ENCODE results near the gene DCAF15.
"Not testable (repeated sequence)": the region's sequence is repeated elsewhere in the genome, so short reads cannot be mapped to it uniquely, and the experiment has no call there.

DCAF15 gene

GRCh38 chr19:13965926-13966683 lies 13.8 kb downstream of the DCAF15 start:
- in situ Hi-C loops (cut with HindIII; ENCODE audit: low pct_unique_long_range_greater_than_20kb, low sequenced_read_pairs): no loop called here
- TF ChIP-seq JUND (IDR thresholded peaks at IDR 0.05; ENCODE audit: low read depth): no peak
- no peak for DNase-seq (ENCODE audit: low read depth in 1 of 2, low spot score in 1 of 2)

GRCh38 chr19:13966684-13967128 lies 14.4 kb downstream of the DCAF15 start:
- no peak for TF ChIP-seq JUND (IDR thresholded peaks at IDR 0.05; ENCODE audit: low read depth)
- no peak for DNase-seq (ENCODE audit: low read depth in 1 of 2, low spot score in 1 of 2)
- in situ Hi-C loops (cut with HindIII; ENCODE audit: low pct_unique_long_range_greater_than_20kb, low sequenced_read_pairs): no loop called here

DNA sequence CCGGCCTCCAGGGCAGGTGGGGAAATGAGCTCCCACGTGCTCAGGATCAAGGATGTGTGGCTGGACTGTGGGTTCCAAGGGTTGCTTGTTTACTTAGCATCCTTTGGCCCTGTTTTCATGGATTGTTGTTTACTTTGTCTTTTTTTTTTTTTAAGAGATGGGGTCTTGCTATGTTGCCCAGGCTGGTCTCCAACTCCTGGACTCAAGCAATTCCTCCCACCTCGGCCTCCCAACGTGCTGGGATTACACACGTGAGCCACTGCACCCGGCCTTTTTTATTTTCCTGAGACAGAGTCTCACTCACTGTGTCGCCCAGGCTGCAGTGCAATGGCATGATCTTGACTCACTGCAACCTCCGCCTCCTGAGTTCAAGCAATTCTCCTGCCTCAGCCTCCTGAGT lies 14.9 kb downstream of the DCAF15 start:
- DNase-seq (ENCODE audit: low read depth in 1 of 2, low spot score in 1 of 2); in situ Hi-C loops (cut with HindIII; ENCODE audit: low pct_unique_long_range_greater_than_20kb, low sequenced_read_pairs): not testable (repeated sequence)

GRCh38 chr19:13968383-13968935 lies 16.1 kb downstream of the DCAF15 start:
- in situ Hi-C loops (cut with HindIII; ENCODE audit: low pct_unique_long_range_greater_than_20kb, low sequenced_read_pairs): no loop called here
- TF ChIP-seq JUND (IDR thresholded peaks at IDR 0.05; ENCODE audit: low read depth): no peak

DNA sequence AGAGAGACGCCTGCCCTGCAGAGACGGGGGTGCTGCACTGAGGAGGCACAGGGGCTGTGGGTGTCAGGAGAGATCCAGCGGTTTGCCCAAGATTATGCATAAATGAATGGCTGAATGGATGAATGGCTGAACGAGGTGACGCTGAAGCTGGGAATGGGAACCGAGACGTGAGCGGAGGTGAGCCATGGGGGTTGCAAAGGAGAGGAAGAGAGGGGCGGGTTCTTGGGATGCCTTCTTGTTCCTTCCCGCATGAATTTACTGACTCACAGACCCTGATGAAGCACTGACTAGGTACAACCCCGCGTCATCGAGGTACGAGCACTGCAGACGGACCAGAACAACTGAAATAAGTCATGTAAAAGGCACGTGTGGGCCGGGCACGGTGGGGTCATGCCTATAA lies 16.7 kb downstream of the DCAF15 start:
- in situ Hi-C loops (cut with HindIII; ENCODE audit: low pct_unique_long_range_greater_than_20kb, low sequenced_read_pairs): no loop called here
- DNase-seq (ENCODE audit: low read depth in 1 of 2, low spot score in 1 of 2): no peak
- TF ChIP-seq JUND (IDR thresholded peaks at IDR 0.05; ENCODE audit: low read depth): no peak

More at GRCh38 chr19:13968383-13968935, 16.1 kb downstream of the DCAF15 start:
- no peak for DNase-seq (ENCODE audit: low read depth in 1 of 2, low spot score in 1 of 2)

DNA sequence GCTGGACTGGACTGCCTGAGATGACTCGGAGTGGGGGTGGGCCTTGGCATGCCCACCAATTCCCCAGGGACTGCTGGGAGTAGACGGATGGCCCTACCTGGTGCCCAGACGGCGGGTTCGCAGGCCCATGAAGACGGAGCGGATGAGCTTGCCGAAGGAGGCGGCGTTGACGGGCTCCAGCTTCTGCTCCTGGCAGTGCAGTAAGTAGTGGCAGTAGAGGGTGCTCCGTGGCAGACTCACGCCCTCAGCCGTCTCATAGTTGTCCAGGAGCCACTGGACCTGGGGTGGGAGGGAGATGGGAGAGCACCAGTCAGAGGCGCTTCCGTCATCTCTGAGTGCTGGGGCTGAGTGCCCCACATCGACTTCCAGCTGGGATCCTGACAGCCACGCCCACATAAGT lies 17.6 kb downstream of the DCAF15 start:
- DNase-seq (ENCODE audit: low read depth in 1 of 2, low spot score in 1 of 2): no peak
- no peak for TF ChIP-seq JUND (IDR thresholded peaks at IDR 0.05; ENCODE audit: low read depth)
- in situ Hi-C loops (cut with HindIII; ENCODE audit: low pct_unique_long_range_greater_than_20kb, low sequenced_read_pairs): no loop called here

DNA sequence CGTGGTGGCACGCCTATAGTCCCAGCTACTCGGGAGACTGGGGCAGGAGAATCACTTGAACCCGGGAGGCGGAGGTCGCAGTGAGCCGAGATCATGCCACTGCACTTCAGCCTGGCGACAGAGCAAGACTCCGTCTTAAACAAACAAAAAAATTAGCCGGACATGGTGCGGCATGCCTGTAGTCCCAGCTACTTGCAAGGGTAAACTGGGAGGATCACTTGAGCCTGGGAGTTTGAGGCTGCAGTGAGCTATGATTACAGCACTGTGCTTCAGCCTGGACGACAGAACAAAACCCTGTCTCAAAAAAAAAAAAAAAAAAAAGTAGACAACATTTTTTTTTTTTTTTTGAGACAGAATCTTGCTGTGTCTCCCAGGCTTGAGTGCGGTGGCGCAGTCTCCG lies 19.6 kb downstream of the DCAF15 start:
- DNase-seq (ENCODE audit: low read depth in 1 of 2, low spot score in 1 of 2); in situ Hi-C loops (cut with HindIII; ENCODE audit: low pct_unique_long_range_greater_than_20kb, low sequenced_read_pairs): not testable (repeated sequence)

DNA sequence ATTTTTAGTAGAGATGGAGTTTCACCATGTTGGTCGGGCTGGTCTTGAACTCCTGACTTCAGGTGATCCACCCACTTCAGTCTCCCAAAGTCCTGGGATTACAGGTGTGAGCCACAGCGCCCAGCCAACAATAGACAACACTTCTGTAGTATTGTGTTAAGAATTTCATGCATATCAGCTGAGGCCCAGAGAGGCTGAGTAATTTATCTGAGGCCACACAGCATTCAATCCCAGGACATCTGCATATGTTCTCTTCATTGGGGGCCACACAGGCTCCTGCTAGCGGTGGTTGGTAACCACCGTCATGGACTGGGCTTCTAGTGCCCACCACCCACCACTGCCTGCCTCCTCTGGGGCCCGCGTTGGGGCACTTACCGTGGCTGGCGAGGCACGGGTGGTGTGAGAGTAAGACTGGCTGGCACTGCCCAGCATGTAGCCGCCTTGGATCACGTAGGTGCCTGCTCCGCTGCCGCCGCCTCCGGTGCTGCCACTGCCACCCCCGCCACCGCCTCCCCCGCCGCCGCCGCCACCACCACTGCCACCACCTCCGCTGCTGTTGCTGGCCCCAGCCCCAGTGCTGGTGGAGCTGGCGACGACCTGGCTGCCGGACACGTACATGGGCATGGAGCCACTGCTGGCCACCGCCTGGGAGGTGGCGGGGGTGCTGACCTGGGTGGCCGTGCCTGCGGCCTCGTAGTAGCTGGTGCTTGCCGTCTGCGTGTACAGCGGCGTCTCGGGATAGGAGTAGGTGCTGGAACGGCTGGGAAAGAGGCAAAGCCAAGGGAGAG lies 20.3 kb downstream of the DCAF15 start:
- DNase-seq (ENCODE audit: low read depth in 1 of 2, low spot score in 1 of 2): no peak
- TF ChIP-seq JUND (IDR thresholded peaks at IDR 0.05; ENCODE audit: low read depth): no peak
- in situ Hi-C loops (cut with HindIII; ENCODE audit: low pct_unique_long_range_greater_than_20kb, low sequenced_read_pairs): no loop called here

DNA sequence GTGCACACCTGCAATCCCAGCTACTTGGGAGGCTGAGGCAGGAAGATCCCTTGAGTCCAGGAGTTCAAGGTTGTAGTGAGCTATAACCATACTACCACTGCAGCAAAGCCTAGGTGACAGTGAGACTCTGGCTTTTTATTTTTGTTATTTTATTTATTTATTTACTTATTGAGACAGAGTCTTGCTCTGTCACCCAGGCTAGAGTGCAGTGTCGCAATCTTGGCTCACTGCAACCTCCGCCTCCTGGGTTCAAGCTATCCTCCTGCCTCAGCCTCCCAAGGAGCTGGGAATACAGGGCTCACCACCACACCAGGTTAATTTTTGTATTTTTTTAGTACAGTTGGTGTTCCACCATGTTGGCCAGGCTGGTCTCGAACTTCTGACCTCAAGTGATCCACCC lies 21.2 kb downstream of the DCAF15 start:
- DNase-seq (ENCODE audit: low read depth in 1 of 2, low spot score in 1 of 2); in situ Hi-C loops (cut with HindIII; ENCODE audit: low pct_unique_long_range_greater_than_20kb, low sequenced_read_pairs): not testable (repeated sequence)

DNA sequence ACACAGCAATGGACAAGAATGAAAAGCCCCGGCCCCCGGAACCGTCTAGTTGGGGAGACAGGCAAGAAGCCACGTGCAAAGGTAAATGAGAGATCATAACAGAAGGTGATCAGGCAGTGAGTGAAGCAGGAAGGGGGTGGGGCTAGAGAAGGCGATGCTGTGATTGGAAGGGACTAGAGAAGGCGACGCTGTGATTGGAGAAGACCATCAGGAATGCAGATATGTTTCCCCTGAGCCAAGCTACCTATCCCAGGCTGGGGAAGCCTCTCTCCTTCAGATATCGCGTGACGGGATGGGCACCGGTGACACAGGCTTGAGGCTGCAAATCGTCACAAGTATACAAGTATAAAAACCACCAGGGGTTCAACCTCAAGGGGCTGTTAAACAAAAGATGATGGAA lies 21.8 kb downstream of the DCAF15 start:
- in situ Hi-C loops (cut with HindIII; ENCODE audit: low pct_unique_long_range_greater_than_20kb, low sequenced_read_pairs): no loop called here
- no peak for TF ChIP-seq JUND (IDR thresholded peaks at IDR 0.05; ENCODE audit: low read depth)
- peak; percentile 87 to 90 for DNase-seq (ENCODE audit: low read depth in 1 of 2, low spot score in 1 of 2)

DNA sequence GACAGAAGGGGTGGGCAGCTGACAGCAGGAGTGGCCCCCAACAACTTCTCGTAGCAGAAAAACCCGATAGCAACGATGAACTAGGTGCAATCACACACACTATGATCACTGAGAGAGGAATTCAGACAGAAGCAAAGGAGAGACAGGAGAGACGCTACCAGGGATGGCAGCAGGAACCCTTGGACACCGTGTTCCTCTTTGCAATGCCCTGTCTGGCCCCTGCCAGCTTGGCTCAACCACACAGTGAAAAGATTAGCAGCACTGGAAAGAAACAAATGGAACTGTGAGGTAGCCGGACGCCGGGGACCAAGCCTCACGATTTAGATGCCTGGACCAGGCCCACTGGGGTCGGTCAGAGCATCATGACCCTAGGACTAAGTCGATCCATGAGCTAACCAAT lies 23.6 kb downstream of the DCAF15 start:
- DNase-seq (ENCODE audit: low read depth in 1 of 2, low spot score in 1 of 2): no peak
- TF ChIP-seq JUND (IDR thresholded peaks at IDR 0.05; ENCODE audit: low read depth): no peak
- in situ Hi-C loops (cut with HindIII; ENCODE audit: low pct_unique_long_range_greater_than_20kb, low sequenced_read_pairs): no loop called here

GRCh38 chr19:13976446-13976845 lies 24.1 kb downstream of the DCAF15 start:
- no peak for DNase-seq (ENCODE audit: low read depth in 1 of 2, low spot score in 1 of 2)
- in situ Hi-C loops (cut with HindIII; ENCODE audit: low pct_unique_long_range_greater_than_20kb, low sequenced_read_pairs): no loop called here
- TF ChIP-seq JUND (IDR thresholded peaks at IDR 0.05; ENCODE audit: low read depth): no peak

DNA sequence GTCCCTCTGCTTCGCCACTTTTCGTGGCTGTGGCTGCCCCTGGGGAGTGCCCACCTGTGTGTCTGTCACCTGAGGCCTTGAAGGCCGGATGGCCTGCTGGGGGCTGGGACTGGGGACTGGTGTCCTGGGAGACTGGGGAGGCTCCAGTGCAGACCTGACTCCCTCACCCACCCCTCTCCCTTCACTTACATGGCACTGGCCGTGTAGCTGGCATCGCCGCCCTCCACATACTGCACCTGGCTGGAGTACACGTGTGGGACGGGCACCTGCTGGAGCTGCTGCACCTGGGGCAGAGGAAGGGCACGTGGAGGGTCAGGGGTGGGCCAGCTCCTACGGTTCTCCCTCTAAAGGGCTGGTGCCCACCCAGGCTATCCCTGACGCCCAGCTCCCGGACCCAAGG lies 25.5 kb downstream of the DCAF15 start:
- in situ Hi-C loops (cut with HindIII; ENCODE audit: low pct_unique_long_range_greater_than_20kb, low sequenced_read_pairs): no loop called here
- no peak for TF ChIP-seq JUND (IDR thresholded peaks at IDR 0.05; ENCODE audit: low read depth)
- DNase-seq (ENCODE audit: low read depth in 1 of 2, low spot score in 1 of 2): no peak
